GM23338 (cell line): ENCODE results near the gene STN1. TPM values are rescaled to one million over a fixed set of nuclear protein-coding genes. Genes with fewer than 3 reads are reported as not detected.

ENCODE experiments used
- ATAC-seq: fragments of 200-7000 bp; cut with Tn5 transposase; 3 replicates; pipeline ENCODE4 v1.9.1; 2020
- DNase-seq: peaks from one replicate; pipeline ENCODE4 v3.0.0-alpha.2; 2015; ENCODE audit warnings: low spot score
- H2AFZ ChIP-seq: fragments of 200-600 bp; sonication (generic); 2 replicates; pipeline ENCODE4 v1.8.0; 2016; ENCODE audit warnings: antibody characterized with exemption, mild to moderate bottlenecking, moderate library complexity
- H3F3A ChIP-seq: fragments of 200-600 bp; sonication (generic); replicated peaks from 2 replicates; pipeline ENCODE4 v1.8.0; 2017; ENCODE audit warnings: antibody characterized with exemption, mixed run types, low read depth
- H3K27ac ChIP-seq: fragments of 200-600 bp; sonication (generic); 2 replicates; pipeline ENCODE4 v1.6.1; 2016; ENCODE audit warnings: low read depth
- H3K27me3 ChIP-seq: fragments of 200-600 bp; sonication (generic); 2 replicates; pipeline ENCODE4 v1.8.0; 2016; ENCODE audit warnings: mild to moderate bottlenecking, mixed run types, moderate library complexity; ENCODE audit not compliant: insufficient read depth
- H3K36me3 ChIP-seq: fragments of 200-600 bp; sonication (generic); 2 replicates; pipeline ENCODE4 v1.8.0; 2016; ENCODE audit warnings: mild to moderate bottlenecking; ENCODE audit not compliant: insufficient read depth
- H3K4me1 ChIP-seq: fragments of 200-600 bp; sonication (generic); 2 replicates; pipeline ENCODE4 v1.8.0; 2016; ENCODE audit warnings: mild to moderate bottlenecking, moderate library complexity; ENCODE audit not compliant: insufficient read depth
- H3K4me2 ChIP-seq: fragments of 200-600 bp; sonication (generic); 2 replicates; pipeline ENCODE4 v1.7.1; 2017; ENCODE audit warnings: mixed run types
- H3K4me3 ChIP-seq: fragments of 200-600 bp; sonication (generic); 2 replicates; pipeline ENCODE4 v1.6.1; 2016; ENCODE audit warnings: mixed run types
- H3K79me2 ChIP-seq: fragments of 200-600 bp; sonication (generic); replicated peaks from 2 replicates; pipeline ENCODE4 v1.8.0; 2017; ENCODE audit warnings: mild to moderate bottlenecking; ENCODE audit not compliant: insufficient read depth
- H3K9me2 ChIP-seq: fragments of 200-600 bp; sonication (generic); 2 replicates; pipeline ENCODE4 v1.8.0; 2017; ENCODE audit not compliant: insufficient read depth
- H4K20me1 ChIP-seq: fragments of 200-600 bp; sonication (generic); replicated peaks from 2 replicates; pipeline ENCODE4 v1.8.0; 2017; ENCODE audit warnings: mild to moderate bottlenecking; ENCODE audit not compliant: insufficient read depth
- H3K27ac Mint-ChIP-seq: 2 replicates; pipeline ENCODE4 v1.8.0; 2020; ENCODE audit warnings: inconsistent platforms, mild to moderate bottlenecking, moderate library complexity, mixed read lengths
- H3K27me3 Mint-ChIP-seq: 3 replicates; pipeline ENCODE4 v1.8.0; 2022; ENCODE audit warnings: low read depth, mild to moderate bottlenecking, moderate library complexity, mixed read lengths, inconsistent platforms; ENCODE audit not compliant: insufficient read depth, poor library complexity
- H3K36me3 Mint-ChIP-seq: 3 replicates; pipeline ENCODE4 v1.8.0; 2021; ENCODE audit warnings: low read depth, mild to moderate bottlenecking, inconsistent platforms, moderate library complexity, mixed read lengths
- H3K4me1 Mint-ChIP-seq: 3 replicates; pipeline ENCODE4 v1.8.0; 2020; ENCODE audit warnings: mild to moderate bottlenecking, inconsistent platforms, mixed read lengths
- H3K4me3 Mint-ChIP-seq: 3 replicates; pipeline ENCODE4 v1.8.0; 2021; ENCODE audit warnings: moderate library complexity, mild to moderate bottlenecking, inconsistent platforms, mixed read lengths
- H3K9me3 Mint-ChIP-seq: 3 replicates; pipeline ENCODE4 v1.8.0; 2020; ENCODE audit warnings: moderate library complexity, mild to moderate bottlenecking, inconsistent platforms, mixed read lengths
- CREB1 ChIP-seq: fragments of 250-450 bp; sonication (Bioruptor Pico); IDR thresholded peaks from 2 replicates; pipeline ENCODE4 v1.5.0; 2020; ENCODE audit warnings: low read depth, mild to moderate bottlenecking, moderate library complexity
- EZH2 ChIP-seq: fragments of 200-600 bp; sonication (generic); IDR thresholded peaks from one replicate; pipeline ENCODE4 v1.8.0; 2017; ENCODE audit warnings: antibody characterized with exemption, mild to moderate bottlenecking, low read depth; ENCODE audit not compliant: unreplicated experiment
- EZH2phosphoT487 ChIP-seq: fragments of 200-600 bp; sonication (generic); IDR thresholded peaks from one replicate; pipeline ENCODE4 v1.8.1; 2018; ENCODE audit warnings: antibody characterized with exemption; ENCODE audit not compliant: unreplicated experiment
- JUNB ChIP-seq: IDR thresholded peaks from one replicate; pipeline ENCODE4 v1.6.1; 2016; ENCODE audit warnings: antibody characterized with exemption; ENCODE audit not compliant: unreplicated experiment
- NANOG ChIP-seq: IDR thresholded peaks from 2 replicates; pipeline ENCODE4 v1.6.1; 2016; ENCODE audit warnings: antibody characterized with exemption, borderline replicate concordance
- POLR2AphosphoS5 ChIP-seq: IDR thresholded peaks from 2 replicates; pipeline ENCODE4 v1.6.1; 2016; ENCODE audit warnings: antibody characterized with exemption, low read depth
- STAT1 ChIP-seq: IDR thresholded peaks from one replicate; pipeline ENCODE4 v1.6.1; 2016; ENCODE audit warnings: antibody characterized with exemption; ENCODE audit not compliant: unreplicated experiment
- ZNF114 ChIP-seq: fragments of 250-450 bp; sonication (Bioruptor Pico); IDR thresholded peaks from 2 replicates; pipeline ENCODE4 v1.5.0; 2020; ENCODE audit warnings: mild to moderate bottlenecking, moderate library complexity
- ZNF331 ChIP-seq: fragments of 250-450 bp; sonication (Bioruptor Pico); IDR thresholded peaks from 2 replicates; pipeline ENCODE4 v1.5.0; 2020; ENCODE audit warnings: low read depth, mild to moderate bottlenecking, moderate library complexity
- polyA plus RNA-seq: library from polyadenylated mRNA; unstranded; fragments of >200 nt; fragmentation: Nextera tagmentation; extraction: Ambion mirVana; gene quantifications from 2 replicates; pipeline ENCODE4 v1.2.1, GENCODE V29; 2016
- total RNA-seq: library from RNA; depleted of rRNA; stranded (reverse); fragments of >200 nt; shearing (Covaris generic); gene quantifications from 2 replicates; pipeline ENCODE4 v1.2.3, GENCODE V29; 2014
- TF ChIP-seq, protein P1 (sequence below): IDR thresholded peaks from 2 replicates; pipeline ENCODE4 v1.6.1; 2016; ENCODE audit warnings: antibody characterized with exemption
- TF ChIP-seq, protein P2 (sequence below): fragments of 250-450 bp; sonication (Bioruptor Pico); IDR thresholded peaks from 2 replicates; pipeline ENCODE4 v1.5.0; 2020; ENCODE audit warnings: mild to moderate bottlenecking, moderate library complexity
- TF ChIP-seq, protein P3 (sequence below): IDR thresholded peaks from one replicate; pipeline ENCODE4 v1.6.1; 2018; ENCODE audit warnings: antibody characterized with exemption; ENCODE audit not compliant: unreplicated experiment
- TF ChIP-seq, protein P4 (sequence below), 2 experiments: fragments of 200-600 bp in 1 of 2; sonication (generic) in 1 of 2; conservative IDR thresholded peaks; 2 replicates each; pipeline versions ENCODE4 v1.5.1 to v1.6.1; 2016 to 2017; ENCODE audit warnings: antibody characterized with exemption in 2 of 2, low read depth in 2 of 2, mild to moderate bottlenecking in 2 of 2, moderate library complexity in 1 of 2

Gene STN1
- total and polyA plus RNA-seq, 2 experiments from 2014 or later: 7.2 to 11.3 TPM

DNA sequence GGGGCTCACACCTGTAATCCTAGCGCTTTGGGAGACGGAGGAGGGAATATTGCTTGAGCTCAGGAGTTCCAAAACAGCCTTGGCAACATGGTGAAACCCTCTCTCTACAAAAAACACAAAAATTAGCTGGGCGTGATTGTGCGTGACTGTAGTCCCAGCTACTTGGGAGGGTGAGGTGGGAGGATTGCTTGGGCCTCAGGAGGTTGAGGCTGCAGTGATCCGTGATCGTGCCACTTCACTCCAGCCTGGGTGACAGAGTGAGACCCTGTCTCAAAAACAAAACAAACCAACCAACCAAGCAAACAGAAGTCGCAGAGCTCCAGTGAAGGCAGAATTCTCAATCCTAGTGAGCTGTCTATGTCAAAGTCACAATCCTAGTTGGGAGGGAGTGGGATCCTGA, 14.3 kb upstream of the STN1 start:
- Mint-ChIP-seq H3K4me3 (no peak overlapping the region), H3K27ac (no peak overlapping the region), H3K9me3 (no peaks in the 10 kb centered on the region; the same call in 2 of the 3 replicates), H3K4me1 (peaks cover 18% of the 10 kb centered on the region), H3K27me3 (no peaks in the 10 kb centered on the region), H3K36me3 (no peaks in the 10 kb centered on the region)
- Histone ChIP-seq H4K20me1 (no peaks in the 10 kb centered on the region), H3K4me3 (no peak overlapping the region), H3K27me3 (no peaks in the 10 kb centered on the region), H3K4me1 (peaks cover 17% of the 10 kb centered on the region), H3K27ac (no peak overlapping the region), H3K9me2 (no peaks in the 10 kb centered on the region), H3F3A (no peaks in the 10 kb centered on the region), H3K36me3 (no peaks in the 10 kb centered on the region), H3K4me2 (no peak overlapping the region), H2AFZ (no peak overlapping the region), H3K79me2 (no peaks in the 10 kb centered on the region)
- no peak for TF ChIP-seq EZH2phosphoT487
- TF ChIP-seq, protein P1, sequence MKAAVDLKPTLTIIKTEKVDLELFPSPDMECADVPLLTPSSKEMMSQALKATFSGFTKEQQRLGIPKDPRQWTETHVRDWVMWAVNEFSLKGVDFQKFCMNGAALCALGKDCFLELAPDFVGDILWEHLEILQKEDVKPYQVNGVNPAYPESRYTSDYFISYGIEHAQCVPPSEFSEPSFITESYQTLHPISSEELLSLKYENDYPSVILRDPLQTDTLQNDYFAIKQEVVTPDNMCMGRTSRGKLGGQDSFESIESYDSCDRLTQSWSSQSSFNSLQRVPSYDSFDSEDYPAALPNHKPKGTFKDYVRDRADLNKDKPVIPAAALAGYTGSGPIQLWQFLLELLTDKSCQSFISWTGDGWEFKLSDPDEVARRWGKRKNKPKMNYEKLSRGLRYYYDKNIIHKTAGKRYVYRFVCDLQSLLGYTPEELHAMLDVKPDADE: no peak
- TF ChIP-seq, protein P2, sequence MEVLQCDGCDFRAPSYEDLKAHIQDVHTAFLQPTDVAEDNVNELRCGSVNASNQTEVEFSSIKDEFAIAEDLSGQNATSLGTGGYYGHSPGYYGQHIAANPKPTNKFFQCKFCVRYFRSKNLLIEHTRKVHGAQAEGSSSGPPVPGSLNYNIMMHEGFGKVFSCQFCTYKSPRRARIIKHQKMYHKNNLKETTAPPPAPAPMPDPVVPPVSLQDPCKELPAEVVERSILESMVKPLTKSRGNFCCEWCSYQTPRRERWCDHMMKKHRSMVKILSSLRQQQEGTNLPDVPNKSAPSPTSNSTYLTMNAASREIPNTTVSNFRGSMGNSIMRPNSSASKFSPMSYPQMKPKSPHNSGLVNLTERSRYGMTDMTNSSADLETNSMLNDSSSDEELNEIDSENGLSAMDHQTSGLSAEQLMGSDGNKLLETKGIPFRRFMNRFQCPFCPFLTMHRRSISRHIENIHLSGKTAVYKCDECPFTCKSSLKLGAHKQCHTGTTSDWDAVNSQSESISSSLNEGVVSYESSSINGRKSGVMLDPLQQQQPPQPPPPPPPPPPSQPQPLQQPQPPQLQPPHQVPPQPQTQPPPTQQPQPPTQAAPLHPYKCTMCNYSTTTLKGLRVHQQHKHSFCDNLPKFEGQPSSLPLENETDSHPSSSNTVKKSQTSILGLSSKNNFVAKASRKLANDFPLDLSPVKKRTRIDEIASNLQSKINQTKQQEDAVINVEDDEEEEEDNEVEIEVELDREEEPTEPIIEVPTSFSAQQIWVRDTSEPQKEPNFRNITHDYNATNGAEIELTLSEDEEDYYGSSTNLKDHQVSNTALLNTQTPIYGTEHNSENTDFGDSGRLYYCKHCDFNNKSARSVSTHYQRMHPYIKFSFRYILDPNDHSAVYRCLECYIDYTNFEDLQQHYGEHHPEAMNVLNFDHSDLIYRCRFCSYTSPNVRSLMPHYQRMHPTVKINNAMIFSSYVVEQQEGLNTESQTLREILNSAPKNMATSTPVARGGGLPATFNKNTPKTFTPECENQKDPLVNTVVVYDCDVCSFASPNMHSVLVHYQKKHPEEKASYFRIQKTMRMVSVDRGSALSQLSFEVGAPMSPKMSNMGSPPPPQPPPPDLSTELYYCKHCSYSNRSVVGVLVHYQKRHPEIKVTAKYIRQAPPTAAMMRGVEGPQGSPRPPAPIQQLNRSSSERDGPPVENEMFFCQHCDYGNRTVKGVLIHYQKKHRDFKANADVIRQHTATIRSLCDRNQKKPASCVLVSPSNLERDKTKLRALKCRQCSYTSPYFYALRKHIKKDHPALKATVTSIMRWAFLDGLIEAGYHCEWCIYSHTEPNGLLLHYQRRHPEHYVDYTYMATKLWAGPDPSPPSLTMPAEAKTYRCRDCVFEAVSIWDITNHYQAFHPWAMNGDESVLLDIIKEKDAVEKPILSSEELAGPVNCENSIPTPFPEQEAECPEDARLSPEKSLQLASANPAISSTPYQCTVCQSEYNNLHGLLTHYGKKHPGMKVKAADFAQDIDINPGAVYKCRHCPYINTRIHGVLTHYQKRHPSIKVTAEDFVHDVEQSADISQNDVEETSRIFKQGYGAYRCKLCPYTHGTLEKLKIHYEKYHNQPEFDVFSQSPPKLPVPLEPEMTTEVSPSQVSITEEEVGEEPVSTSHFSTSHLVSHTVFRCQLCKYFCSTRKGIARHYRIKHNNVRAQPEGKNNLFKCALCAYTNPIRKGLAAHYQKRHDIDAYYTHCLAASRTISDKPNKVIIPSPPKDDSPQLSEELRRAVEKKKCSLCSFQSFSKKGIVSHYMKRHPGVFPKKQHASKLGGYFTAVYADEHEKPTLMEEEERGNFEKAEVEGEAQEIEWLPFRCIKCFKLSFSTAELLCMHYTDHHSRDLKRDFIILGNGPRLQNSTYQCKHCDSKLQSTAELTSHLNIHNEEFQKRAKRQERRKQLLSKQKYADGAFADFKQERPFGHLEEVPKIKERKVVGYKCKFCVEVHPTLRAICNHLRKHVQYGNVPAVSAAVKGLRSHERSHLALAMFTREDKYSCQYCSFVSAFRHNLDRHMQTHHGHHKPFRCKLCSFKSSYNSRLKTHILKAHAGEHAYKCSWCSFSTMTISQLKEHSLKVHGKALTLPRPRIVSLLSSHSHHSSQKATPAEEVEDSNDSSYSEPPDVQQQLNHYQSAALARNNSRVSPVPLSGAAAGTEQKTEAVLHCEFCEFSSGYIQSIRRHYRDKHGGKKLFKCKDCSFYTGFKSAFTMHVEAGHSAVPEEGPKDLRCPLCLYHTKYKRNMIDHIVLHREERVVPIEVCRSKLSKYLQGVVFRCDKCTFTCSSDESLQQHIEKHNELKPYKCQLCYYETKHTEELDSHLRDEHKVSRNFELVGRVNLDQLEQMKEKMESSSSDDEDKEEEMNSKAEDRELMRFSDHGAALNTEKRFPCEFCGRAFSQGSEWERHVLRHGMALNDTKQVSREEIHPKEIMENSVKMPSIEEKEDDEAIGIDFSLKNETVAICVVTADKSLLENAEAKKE (CRISPR knock-in tag): no peak
- TF ChIP-seq CREB1 (CRISPR knock-in tag): no peak
- no peak for TF ChIP-seq ZNF331 (CRISPR knock-in tag)
- TF ChIP-seq ZNF114 (CRISPR knock-in tag): no peak
- TF ChIP-seq, protein P3, sequence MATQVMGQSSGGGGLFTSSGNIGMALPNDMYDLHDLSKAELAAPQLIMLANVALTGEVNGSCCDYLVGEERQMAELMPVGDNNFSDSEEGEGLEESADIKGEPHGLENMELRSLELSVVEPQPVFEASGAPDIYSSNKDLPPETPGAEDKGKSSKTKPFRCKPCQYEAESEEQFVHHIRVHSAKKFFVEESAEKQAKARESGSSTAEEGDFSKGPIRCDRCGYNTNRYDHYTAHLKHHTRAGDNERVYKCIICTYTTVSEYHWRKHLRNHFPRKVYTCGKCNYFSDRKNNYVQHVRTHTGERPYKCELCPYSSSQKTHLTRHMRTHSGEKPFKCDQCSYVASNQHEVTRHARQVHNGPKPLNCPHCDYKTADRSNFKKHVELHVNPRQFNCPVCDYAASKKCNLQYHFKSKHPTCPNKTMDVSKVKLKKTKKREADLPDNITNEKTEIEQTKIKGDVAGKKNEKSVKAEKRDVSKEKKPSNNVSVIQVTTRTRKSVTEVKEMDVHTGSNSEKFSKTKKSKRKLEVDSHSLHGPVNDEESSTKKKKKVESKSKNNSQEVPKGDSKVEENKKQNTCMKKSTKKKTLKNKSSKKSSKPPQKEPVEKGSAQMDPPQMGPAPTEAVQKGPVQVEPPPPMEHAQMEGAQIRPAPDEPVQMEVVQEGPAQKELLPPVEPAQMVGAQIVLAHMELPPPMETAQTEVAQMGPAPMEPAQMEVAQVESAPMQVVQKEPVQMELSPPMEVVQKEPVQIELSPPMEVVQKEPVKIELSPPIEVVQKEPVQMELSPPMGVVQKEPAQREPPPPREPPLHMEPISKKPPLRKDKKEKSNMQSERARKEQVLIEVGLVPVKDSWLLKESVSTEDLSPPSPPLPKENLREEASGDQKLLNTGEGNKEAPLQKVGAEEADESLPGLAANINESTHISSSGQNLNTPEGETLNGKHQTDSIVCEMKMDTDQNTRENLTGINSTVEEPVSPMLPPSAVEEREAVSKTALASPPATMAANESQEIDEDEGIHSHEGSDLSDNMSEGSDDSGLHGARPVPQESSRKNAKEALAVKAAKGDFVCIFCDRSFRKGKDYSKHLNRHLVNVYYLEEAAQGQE: no peak
- TF ChIP-seq EZH2: no peak
- no peak for TF ChIP-seq POLR2AphosphoS5
- TF ChIP-seq JUNB: no peak
- no peak for TF ChIP-seq NANOG
- TF ChIP-seq STAT1: no peak
- TF ChIP-seq, protein P4, sequence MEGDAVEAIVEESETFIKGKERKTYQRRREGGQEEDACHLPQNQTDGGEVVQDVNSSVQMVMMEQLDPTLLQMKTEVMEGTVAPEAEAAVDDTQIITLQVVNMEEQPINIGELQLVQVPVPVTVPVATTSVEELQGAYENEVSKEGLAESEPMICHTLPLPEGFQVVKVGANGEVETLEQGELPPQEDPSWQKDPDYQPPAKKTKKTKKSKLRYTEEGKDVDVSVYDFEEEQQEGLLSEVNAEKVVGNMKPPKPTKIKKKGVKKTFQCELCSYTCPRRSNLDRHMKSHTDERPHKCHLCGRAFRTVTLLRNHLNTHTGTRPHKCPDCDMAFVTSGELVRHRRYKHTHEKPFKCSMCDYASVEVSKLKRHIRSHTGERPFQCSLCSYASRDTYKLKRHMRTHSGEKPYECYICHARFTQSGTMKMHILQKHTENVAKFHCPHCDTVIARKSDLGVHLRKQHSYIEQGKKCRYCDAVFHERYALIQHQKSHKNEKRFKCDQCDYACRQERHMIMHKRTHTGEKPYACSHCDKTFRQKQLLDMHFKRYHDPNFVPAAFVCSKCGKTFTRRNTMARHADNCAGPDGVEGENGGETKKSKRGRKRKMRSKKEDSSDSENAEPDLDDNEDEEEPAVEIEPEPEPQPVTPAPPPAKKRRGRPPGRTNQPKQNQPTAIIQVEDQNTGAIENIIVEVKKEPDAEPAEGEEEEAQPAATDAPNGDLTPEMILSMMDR (conservative IDR thresholded peaks at IDR 0.05; ENCODE audit: low read depth in 2 of 2): no peak
- ATAC-seq: no peak
- no peak for DNase-seq
